ENCODE data around the gene LMAN2. TPM values are rescaled to one million over a fixed set of nuclear protein-coding genes. Genes with fewer than 3 reads are reported as not detected.
A peak's percentile ranks its signal among the peaks of the same experiment; 100 is the strongest.

Gene LMAN2
- total RNA-seq, 2 experiments from 2014 or later, result 116 to 144 TPM

DNA sequence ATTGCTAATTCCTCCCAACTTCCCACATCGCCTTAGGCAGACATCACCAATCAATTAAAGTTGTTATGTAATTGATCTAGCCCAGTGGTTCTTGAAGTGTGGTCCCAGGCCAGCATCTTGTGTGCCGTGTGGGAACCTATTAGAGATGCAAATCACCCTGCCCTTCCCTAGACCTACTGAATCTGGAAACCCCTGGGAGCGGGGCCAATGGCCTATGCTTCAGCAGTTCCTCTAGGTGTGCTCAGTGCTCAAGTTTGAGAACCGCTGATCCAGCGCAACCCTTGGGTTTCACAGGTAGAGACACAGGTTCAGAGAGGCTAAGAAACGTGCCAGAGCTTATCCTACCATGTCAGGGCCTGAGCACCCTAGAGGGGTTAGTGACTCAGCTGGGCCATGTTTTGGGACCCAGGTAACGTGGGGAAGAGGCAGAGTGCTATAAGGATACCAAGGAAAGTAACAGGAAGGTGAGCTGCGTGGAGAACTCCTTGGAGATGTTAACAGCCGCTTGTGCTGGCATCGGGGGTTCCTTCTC, 37.1 kb upstream of the LMAN2 start:
- Histone ChIP-seq H3K9me3 (ENCODE audit: low read length) (no peaks in the 10 kb centered on the region), H2AFZ (ENCODE audit: low read length) (peak overlapping the region; percentile 84; the same call in 1 of the 2 replicates), H3K4me1 (ENCODE audit: insufficient read depth, low read length, poor library complexity, severe bottlenecking) (peaks cover 60% of the 10 kb centered on the region), H3K79me2 (ENCODE audit: insufficient read depth, low read depth, low read length) (no peaks in the 10 kb centered on the region), H4K20me1 (ENCODE audit: insufficient read depth, low read length) (no peaks in the 10 kb centered on the region), H3K27ac (ENCODE audit: low read depth, low read length, poor library complexity, severe bottlenecking) (peak overlapping the region; percentile 72), H3K4me3 (ENCODE audit: low read depth, low read length, poor library complexity, severe bottlenecking) (peak overlapping the region; percentile 22), H3K4me2 (ENCODE audit: low read length) (peak overlapping the region; percentile 67), H3K36me3 (ENCODE audit: insufficient read depth, low read length) (no peaks in the 10 kb centered on the region), H3K9me2 (ENCODE audit: insufficient read depth, low read length) (no peaks in the 10 kb centered on the region)
- no peak for TF ChIP-seq EZH2phosphoT487 (IDR thresholded peaks at IDR 0.05; ENCODE audit: borderline replicate concordance, low read depth, low read length)
- TF ChIP-seq, protein P1, sequence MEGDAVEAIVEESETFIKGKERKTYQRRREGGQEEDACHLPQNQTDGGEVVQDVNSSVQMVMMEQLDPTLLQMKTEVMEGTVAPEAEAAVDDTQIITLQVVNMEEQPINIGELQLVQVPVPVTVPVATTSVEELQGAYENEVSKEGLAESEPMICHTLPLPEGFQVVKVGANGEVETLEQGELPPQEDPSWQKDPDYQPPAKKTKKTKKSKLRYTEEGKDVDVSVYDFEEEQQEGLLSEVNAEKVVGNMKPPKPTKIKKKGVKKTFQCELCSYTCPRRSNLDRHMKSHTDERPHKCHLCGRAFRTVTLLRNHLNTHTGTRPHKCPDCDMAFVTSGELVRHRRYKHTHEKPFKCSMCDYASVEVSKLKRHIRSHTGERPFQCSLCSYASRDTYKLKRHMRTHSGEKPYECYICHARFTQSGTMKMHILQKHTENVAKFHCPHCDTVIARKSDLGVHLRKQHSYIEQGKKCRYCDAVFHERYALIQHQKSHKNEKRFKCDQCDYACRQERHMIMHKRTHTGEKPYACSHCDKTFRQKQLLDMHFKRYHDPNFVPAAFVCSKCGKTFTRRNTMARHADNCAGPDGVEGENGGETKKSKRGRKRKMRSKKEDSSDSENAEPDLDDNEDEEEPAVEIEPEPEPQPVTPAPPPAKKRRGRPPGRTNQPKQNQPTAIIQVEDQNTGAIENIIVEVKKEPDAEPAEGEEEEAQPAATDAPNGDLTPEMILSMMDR (conservative IDR thresholded peaks at IDR 0.05; ENCODE audit: low read length), result no peak
- no peak for DNase-seq (ENCODE audit: low spot score)
- CTCF ChIA-PET (ENCODE audit: unreplicated experiment), result interaction anchor here (1.0 to 3.3 kb wide), 8 partner anchors 15 to 84 kb away, joined by 3 to 25 read pairs (median 5); no protein-coding TSS in a partner anchor
- intact Hi-C loops (cut with micrococcal nuclease; ENCODE audit: unreplicated experiment), result loop anchor here (1.0 to 5.0 kb wide), 2 partner anchors 31 to 276 kb away; partner anchors contain the start of gene RGS14
- BruUV-seq (replicated peaks), result no TSS peak
- POLR2A ChIA-PET, result interaction anchor here (0.5 to 1.8 kb wide), 15 partner anchors 9 to 120 kb away, joined by 3 to 9 read pairs (median 4); partner anchors contain the start of genes LMAN2, PDLIM7, PRELID1 and RAB24

DNA sequence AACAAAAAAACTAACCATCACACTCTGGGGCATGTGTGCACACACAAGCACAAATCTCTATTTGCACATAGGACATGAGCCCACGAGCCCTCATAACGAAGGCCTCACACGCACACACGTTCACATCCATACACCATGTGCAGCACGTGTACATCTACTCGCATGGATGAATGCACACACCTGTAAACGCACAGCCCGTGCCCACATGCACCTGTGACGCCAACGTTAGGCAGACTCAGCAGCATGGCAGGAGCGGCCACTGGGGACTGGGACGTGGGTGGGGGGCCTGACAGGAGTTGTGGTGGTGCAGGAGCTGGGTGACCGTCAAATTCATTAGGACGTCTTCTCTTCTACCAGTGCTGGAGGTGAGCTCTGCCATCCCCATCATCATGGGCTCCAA, 35.9 kb upstream of the LMAN2 start:
- ChIA-PET CTCF (ENCODE audit: unreplicated experiment) (interaction anchor here (0.7 to 1.2 kb wide), 2 partner anchors 9 to 77 kb away, joined by 3 to 4 read pairs; no protein-coding TSS in a partner anchor), POLR2A (interaction anchor here (0.6 kb wide), 1 partner anchor 262 kb away, joined by 4 read pairs; no protein-coding TSS in a partner anchor)
- peak; percentile 75 for DNase-seq (ENCODE audit: low spot score)
- H3K4me2 ChIP-seq (ENCODE audit: low read length), result peak overlapping the region; percentile 67
- H3K27ac ChIP-seq (ENCODE audit: low read depth, low read length, poor library complexity, severe bottlenecking), result peak overlapping the region; percentile 17
- no peaks in the 10 kb centered on the region for H3K36me3 ChIP-seq (ENCODE audit: insufficient read depth, low read length)
- TF ChIP-seq, protein P1 (conservative IDR thresholded peaks at IDR 0.05; ENCODE audit: low read length), result no peak
- no peak for TF ChIP-seq EZH2phosphoT487 (IDR thresholded peaks at IDR 0.05; ENCODE audit: borderline replicate concordance, low read depth, low read length)
- H3K79me2 ChIP-seq (ENCODE audit: insufficient read depth, low read depth, low read length), result no peaks in the 10 kb centered on the region
- H3K9me2 ChIP-seq (ENCODE audit: insufficient read depth, low read length), result no peaks in the 10 kb centered on the region
- intact Hi-C loops (cut with micrococcal nuclease; ENCODE audit: unreplicated experiment), result loop anchor here (5.0 kb wide), 1 partner anchor 275 kb away; no protein-coding TSS in a partner anchor
- no TSS peak for BruUV-seq (replicated peaks)
- H4K20me1 ChIP-seq (ENCODE audit: insufficient read depth, low read length), result no peaks in the 10 kb centered on the region
- H3K4me1 ChIP-seq (ENCODE audit: insufficient read depth, low read length, poor library complexity, severe bottlenecking), result peaks cover 49% of the 10 kb centered on the region
- H3K4me3 ChIP-seq (ENCODE audit: low read depth, low read length, poor library complexity, severe bottlenecking), result no peak overlapping the region
- no peak overlapping the region for H2AFZ ChIP-seq (ENCODE audit: low read length)
- H3K9me3 ChIP-seq (ENCODE audit: low read length), result no peaks in the 10 kb centered on the region

DNA sequence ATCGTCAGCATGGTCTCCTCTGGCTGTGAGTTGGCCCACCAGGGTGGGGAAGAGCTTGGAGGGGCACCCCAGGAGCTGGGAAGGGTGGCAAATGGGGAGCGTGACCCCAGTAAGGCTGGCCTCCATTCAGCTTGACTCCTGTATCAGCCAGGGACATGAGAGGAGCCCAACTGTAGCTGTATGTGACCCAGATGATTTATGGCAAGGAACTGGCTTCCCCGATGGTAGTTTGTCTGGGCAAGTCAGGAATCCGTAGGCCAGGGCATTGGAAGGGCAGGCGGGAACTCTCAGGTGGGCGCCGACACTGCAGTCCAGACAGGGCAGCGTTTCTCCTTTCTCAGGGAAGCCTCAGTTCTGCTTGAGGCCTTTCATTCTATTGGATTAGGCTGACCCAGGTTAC, 35.1 kb upstream of the LMAN2 start:
- H3K27ac ChIP-seq (ENCODE audit: low read depth, low read length, poor library complexity, severe bottlenecking), result peak overlapping the region; percentile 17
- POLR2A ChIA-PET, result interaction anchor here (0.6 kb wide), 1 partner anchor 25 kb away, joined by 3 read pairs; no protein-coding TSS in a partner anchor
- H3K79me2 ChIP-seq (ENCODE audit: insufficient read depth, low read depth, low read length), result no peaks in the 10 kb centered on the region
- H3K4me2 ChIP-seq (ENCODE audit: low read length), result no peak overlapping the region
- CTCF ChIA-PET (ENCODE audit: unreplicated experiment), result interaction anchor here (1.0 to 1.2 kb wide), 2 partner anchors 16 to 77 kb away, joined by 4 to 5 read pairs; no protein-coding TSS in a partner anchor
- no peak for DNase-seq (ENCODE audit: low spot score)
- H2AFZ ChIP-seq (ENCODE audit: low read length), result no peak overlapping the region
- no peaks in the 10 kb centered on the region for H4K20me1 ChIP-seq (ENCODE audit: insufficient read depth, low read length)
- BruUV-seq (replicated peaks), result no TSS peak
- peaks cover 49% of the 10 kb centered on the region for H3K4me1 ChIP-seq (ENCODE audit: insufficient read depth, low read length, poor library complexity, severe bottlenecking)
- no peaks in the 10 kb centered on the region for H3K9me2 ChIP-seq (ENCODE audit: insufficient read depth, low read length)
- intact Hi-C loops (cut with micrococcal nuclease; ENCODE audit: unreplicated experiment), result loop anchor here (5.0 kb wide), 1 partner anchor 274 kb away; no protein-coding TSS in a partner anchor
- H3K9me3 ChIP-seq (ENCODE audit: low read length), result no peaks in the 10 kb centered on the region
- no peaks in the 10 kb centered on the region for H3K36me3 ChIP-seq (ENCODE audit: insufficient read depth, low read length)
- no peak for TF ChIP-seq EZH2phosphoT487 (IDR thresholded peaks at IDR 0.05; ENCODE audit: borderline replicate concordance, low read depth, low read length)
- TF ChIP-seq, protein P1 (conservative IDR thresholded peaks at IDR 0.05; ENCODE audit: low read length), result no peak
- no peak overlapping the region for H3K4me3 ChIP-seq (ENCODE audit: low read depth, low read length, poor library complexity, severe bottlenecking)

Measured in OCI-LY7 (cell line).